ENCODE results near the gene NIPAL3. TPM values are rescaled to one million over a fixed set of nuclear protein-coding genes. Genes with fewer than 3 reads are reported as not detected.

Gene NIPAL3
- total RNA-seq, 4 donors from 2014 or later, result 5.1 to 16.4 (median 13.1) TPM

- TF ChIP-seq, protein P1, sequence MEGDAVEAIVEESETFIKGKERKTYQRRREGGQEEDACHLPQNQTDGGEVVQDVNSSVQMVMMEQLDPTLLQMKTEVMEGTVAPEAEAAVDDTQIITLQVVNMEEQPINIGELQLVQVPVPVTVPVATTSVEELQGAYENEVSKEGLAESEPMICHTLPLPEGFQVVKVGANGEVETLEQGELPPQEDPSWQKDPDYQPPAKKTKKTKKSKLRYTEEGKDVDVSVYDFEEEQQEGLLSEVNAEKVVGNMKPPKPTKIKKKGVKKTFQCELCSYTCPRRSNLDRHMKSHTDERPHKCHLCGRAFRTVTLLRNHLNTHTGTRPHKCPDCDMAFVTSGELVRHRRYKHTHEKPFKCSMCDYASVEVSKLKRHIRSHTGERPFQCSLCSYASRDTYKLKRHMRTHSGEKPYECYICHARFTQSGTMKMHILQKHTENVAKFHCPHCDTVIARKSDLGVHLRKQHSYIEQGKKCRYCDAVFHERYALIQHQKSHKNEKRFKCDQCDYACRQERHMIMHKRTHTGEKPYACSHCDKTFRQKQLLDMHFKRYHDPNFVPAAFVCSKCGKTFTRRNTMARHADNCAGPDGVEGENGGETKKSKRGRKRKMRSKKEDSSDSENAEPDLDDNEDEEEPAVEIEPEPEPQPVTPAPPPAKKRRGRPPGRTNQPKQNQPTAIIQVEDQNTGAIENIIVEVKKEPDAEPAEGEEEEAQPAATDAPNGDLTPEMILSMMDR (IDR thresholded peaks at IDR 0.05; ENCODE audit: low read depth), result no peak
These were observed 9.4 kb downstream of the NIPAL3 start for GRCh38 chr1:24424990-24425389.

- TF ChIP-seq, protein P1 (IDR thresholded peaks at IDR 0.05; ENCODE audit: low read depth), result no peak
These were observed 9.8 kb downstream of the NIPAL3 start for GRCh38 chr1:24425441-24425840.

GRCh38 chr1:24425922-24426321 is 10.3 kb downstream of the NIPAL3 start:
- TF ChIP-seq, protein P1 (IDR thresholded peaks at IDR 0.05; ENCODE audit: low read depth), result no peak

DNA sequence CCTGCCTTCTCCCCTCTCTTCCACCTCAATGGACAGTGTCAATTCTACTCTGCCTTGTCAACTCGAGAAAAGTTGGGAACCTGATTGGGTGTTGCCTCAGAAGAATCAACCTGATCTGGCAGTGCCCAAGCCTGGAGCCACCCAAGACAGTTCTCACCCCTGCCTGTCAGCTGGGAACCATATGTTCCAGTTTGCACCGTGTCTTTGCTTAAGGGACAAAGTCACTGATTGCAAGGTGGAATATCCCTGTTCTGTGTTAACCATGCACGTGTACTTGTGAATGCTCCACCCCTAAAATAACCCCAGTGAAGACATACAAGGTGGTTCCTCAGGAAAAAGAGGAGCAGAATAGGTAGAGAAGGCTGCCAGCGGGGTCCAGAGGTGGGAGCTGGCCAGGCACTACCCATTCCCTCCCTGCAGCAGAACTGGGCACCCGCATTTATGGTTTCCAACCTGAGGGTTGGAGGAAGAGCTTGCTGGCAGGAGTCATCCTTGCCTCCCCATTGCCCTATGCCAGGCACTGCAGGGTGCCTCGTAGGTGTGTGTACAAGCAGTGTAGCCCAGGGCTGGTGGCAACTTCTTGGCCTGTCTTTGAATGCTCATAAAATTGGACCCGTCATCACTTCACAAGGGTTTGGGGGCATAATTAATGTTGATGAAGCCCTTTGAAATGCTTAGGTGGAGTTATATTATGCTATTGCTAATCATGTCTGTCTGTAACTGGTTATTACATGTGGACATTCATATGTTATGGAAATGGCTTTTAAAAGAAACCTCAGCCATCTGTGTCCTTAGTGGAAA is 11.3 kb downstream of the NIPAL3 start:
- TF ChIP-seq, protein P1 (IDR thresholded peaks at IDR 0.05; ENCODE audit: low read depth), result no peak

DNA sequence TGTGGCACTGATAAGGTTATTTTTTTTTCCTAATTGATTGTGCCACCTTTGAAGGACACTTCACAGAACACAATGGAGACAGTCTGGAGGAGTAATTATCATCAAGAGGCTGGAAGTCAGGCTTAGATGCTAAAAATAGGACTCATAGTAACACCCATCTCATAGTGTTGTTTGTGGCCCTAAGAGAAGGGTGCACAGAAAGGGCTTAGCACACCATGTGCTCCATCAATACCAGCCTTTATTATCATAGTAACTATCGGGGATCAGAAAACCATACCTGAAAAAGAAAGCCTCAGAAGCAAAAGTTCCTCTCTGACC is 11.9 kb downstream of the NIPAL3 start:
- TF ChIP-seq, protein P1 (IDR thresholded peaks at IDR 0.05; ENCODE audit: low read depth), result no peak

DNA sequence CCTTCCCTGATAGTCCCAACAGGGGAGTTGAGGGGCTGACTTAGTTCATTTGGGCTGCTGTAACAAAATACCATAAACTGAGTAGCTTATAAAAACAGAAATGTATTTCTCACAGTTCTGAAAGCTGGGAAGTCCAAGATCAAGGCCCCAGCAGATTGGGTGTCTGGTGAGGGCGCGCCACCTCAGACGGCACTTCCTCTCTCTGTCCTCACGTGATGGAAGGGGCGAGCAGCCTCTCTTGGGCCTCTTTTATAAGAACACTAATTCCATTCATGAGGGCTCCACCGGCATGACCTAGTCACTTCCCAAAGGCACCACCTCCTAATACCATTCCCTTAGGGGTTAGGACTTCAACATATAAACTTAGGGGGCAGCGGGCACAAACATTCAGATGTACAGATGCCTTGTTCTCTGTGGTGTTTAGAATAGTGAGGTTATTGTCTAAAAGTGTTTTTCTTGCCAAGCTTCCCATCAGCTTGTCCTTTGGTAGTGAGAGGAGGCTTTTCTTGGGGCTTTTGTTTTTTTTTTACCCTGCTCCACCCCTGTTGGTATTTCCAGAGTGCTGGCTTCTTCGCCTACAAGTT is 20.3 kb downstream of the NIPAL3 start:
- TF ChIP-seq, protein P1 (IDR thresholded peaks at IDR 0.05; ENCODE audit: low read depth), result no peak

GRCh38 chr1:24437631-24438396 is 22.2 kb downstream of the NIPAL3 start:
- TF ChIP-seq, protein P1 (IDR thresholded peaks at IDR 0.05; ENCODE audit: low read depth), result no peak
